ENCODE results near the gene KDM2A.
A peak's percentile ranks its signal among the peaks of the same experiment; 100 is the strongest.

KDM2A gene

DNA sequence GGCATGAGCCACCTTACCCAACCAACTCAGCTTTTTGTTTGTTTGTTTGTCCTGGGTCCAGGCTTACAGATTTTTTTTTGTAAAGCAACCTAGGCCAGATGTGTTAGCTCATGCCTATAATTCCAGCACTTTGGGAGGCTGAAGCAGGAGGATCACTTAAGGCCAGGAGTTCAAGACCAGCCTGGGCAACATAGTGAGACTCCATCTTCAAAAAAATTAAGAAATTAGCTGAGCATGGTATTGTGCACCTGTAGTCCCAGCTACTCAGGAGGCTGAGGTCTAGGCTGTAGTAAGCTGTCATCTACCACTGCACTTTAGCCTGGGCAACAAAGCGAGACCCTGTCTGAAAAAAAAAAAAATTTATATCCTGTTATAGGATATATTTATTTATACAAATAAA, 118.5 kb downstream of the KDM2A start:
- H3K4me3 ChIP-seq (ENCODE audit: low read length) = no peak overlapping the region
- TF ChIP-seq, protein P1, sequence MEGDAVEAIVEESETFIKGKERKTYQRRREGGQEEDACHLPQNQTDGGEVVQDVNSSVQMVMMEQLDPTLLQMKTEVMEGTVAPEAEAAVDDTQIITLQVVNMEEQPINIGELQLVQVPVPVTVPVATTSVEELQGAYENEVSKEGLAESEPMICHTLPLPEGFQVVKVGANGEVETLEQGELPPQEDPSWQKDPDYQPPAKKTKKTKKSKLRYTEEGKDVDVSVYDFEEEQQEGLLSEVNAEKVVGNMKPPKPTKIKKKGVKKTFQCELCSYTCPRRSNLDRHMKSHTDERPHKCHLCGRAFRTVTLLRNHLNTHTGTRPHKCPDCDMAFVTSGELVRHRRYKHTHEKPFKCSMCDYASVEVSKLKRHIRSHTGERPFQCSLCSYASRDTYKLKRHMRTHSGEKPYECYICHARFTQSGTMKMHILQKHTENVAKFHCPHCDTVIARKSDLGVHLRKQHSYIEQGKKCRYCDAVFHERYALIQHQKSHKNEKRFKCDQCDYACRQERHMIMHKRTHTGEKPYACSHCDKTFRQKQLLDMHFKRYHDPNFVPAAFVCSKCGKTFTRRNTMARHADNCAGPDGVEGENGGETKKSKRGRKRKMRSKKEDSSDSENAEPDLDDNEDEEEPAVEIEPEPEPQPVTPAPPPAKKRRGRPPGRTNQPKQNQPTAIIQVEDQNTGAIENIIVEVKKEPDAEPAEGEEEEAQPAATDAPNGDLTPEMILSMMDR (IDR thresholded peaks at IDR 0.05; ENCODE audit: insufficient read depth, low read depth, low read length, missing control alignments) = no peak
- no peak for DNase-seq (ENCODE audit: low read depth)

DNA sequence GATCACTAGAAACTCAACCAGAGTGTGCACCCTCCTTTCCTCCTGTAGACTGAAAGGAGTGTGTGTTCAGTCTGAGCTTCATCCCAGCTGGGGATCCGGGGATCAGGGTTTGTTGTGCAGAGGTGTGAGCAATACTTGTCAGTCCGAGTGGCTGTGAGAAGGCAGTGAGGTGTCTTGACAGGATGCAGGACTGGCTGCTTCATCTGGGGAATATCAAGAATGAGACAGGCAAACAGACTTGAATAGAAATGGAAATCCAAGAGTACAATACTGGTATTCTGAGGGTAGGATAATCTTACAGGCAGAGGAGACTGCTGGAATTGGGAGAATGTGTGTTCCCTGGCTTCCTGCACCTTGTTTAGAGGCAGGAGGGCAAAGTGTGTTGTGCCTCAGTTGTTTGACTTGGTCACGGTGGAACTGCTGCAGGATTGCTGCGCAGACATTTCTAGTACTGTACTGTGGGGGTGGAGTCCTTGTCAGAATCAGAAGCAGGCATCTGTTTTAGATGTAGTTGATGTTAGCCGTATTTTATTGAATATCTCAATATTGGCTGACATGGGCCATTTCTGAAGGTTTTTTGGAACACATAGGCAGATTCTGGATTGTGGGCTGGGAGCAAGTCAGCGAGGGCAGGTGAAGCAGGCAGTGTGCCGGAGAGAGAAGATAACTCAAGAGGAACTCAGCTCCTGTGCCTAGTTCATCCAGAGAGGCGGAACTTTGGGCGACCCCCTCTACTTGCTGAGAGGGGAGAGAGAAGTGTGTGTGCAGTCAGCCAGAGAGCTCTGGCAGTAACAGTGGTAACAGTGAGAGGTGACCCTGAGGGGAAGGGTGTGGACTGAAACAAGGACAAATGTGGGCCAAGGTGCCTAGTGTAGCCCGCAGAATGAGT, 120.1 kb downstream of the KDM2A start:
- H3K4me3 ChIP-seq (ENCODE audit: low read length) = peak overlapping the region; percentile 19
- DNase-seq (ENCODE audit: low read depth) = peak; percentile 63
- TF ChIP-seq, protein P1 (IDR thresholded peaks at IDR 0.05; ENCODE audit: insufficient read depth, low read depth, low read length, missing control alignments) = no peak

DNA sequence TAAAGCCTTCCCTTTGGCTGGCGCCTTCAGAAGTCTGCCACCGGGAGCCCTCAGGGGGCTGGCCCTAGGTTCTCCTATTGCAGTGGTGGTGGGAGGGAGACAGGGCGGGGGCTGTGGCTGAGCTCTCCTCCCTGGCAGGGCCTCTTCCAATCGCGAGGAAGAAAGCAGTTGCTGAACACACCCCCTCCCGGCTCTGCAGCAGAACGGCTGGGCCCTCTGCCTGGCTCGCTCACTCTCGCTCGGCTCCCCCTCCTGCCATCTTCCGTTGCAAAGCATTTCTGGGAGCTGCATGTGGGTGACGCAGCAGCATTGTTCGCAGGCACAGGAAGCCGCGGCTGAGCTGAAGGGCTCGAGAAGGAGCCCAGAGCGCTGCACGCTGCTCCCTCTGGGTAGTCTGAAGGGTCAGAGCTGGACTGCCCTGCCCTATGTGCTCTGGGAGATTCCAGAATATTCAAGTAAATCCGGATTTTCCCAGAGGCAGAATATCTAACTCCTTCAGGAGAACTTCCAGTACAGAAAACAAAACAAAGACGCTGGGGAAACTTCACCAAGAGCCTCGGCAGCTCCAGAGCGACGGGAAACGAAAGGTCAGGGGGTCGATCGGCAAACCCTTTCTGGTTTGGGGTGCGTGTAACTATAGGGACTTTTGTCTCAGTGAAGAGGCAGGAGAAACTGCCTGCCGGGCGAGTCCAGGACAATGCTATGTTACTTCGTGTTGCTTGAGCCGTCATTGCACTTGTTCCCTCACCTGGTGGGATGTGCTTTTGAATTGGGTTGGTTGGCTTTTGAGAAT, 120.9 kb downstream of the KDM2A start:
- H3K4me3 ChIP-seq (ENCODE audit: low read length) = peak overlapping the region; percentile 96
- TF ChIP-seq, protein P1 (IDR thresholded peaks at IDR 0.05; ENCODE audit: insufficient read depth, low read depth, low read length, missing control alignments) = no peak
- peak; percentile 100 for DNase-seq (ENCODE audit: low read depth)

DNA sequence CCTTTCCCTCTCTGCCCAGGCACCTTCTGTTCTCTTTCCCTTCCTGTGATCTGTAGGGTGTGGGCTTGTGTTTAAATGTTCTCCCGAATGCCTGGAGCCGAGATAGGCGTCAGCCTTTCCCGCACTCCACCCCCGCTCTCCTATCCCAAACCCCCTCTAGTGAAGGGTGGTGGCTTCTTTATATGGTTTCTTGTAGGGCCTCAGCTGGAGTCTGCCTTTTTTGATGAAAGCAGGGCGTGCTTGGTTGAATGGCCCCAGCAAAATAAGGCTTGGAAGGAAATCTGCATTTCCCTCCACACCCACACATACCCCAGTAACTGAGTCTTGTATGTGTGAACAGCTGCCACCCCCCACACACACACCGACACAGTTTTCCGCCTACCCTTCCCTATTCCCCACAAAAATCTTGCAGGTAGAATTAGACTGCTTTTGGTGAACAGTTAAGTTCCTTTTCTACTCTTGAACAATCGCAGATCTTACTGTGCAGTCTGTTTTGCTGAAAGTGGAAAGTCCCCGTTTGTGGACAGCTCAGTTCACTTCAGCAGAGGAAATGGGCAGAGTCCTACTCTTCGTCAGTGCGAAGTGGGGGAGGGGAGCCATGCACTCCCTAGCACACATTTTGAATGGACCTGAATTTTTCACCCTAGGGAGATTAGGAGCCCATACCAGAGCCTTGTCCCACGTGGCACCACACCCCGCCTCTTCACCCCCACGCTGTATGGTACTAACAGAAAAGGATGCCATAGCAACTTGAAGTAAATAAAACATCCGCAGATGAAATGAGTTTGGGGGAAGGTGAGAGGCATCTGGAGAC, 121.7 kb downstream of the KDM2A start:
- peak; percentile 77 for DNase-seq (ENCODE audit: low read depth)
- TF ChIP-seq, protein P1 (IDR thresholded peaks at IDR 0.05; ENCODE audit: insufficient read depth, low read depth, low read length, missing control alignments) = no peak
- H3K4me3 ChIP-seq (ENCODE audit: low read length) = peak overlapping the region; percentile 96

DNA sequence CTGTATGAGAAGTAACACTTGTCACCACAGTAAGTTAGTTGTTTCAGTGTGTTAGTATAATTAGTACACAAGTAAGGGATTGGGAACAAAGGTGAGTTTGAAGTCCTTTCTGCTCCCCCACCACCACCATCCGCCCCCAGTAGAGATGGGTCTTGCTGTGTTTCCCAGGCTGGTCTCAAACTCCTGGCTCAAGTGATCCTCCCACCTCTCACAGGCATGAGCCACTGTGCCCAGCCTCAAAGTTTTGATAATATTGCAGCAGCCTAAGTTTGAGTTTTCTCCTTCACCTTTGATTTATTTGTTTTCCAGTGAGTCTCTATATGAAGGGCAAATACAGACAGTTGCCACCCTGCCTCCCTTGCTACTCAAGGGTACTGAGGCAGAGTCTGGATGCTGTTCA, 123.5 kb downstream of the KDM2A start:
- TF ChIP-seq, protein P1 (IDR thresholded peaks at IDR 0.05; ENCODE audit: insufficient read depth, low read depth, low read length, missing control alignments) = no peak
- no peak overlapping the region for H3K4me3 ChIP-seq (ENCODE audit: low read length)
- no peak for DNase-seq (ENCODE audit: low read depth)

GRCh38 chr11:67243051-67243450, 124.0 kb downstream of the KDM2A start:
- H3K4me3 ChIP-seq (ENCODE audit: low read length) = no peak overlapping the region
- DNase-seq (ENCODE audit: low read depth) = no peak
- TF ChIP-seq, protein P1 (IDR thresholded peaks at IDR 0.05; ENCODE audit: insufficient read depth, low read depth, low read length, missing control alignments) = no peak
